A673 (cell line): ENCODE results near the gene FARSA. TPM values are rescaled to one million over a fixed set of nuclear protein-coding genes. Genes with fewer than 3 reads are reported as not detected.
"Not testable (repeated sequence)": the region's sequence is repeated elsewhere in the genome, so short reads cannot be mapped to it uniquely, and the experiment has no call there.

Source experiments
- BruUV-seq: library from RNA; stranded (reverse); fragments of 400-500 nt; replicated peaks from 2 replicates; lab custom pipeline; 2021; lab: Mats Ljungman, UMichigan
- CTCF ChIA-PET: fragments of 300-600 bp; sonication (Branson Sonifier 250); formaldehyde crosslinking; loops from one replicate; lab custom pipeline; 2022; ENCODE audit warnings: antibody characterized with exemption; lab: Charles Lee
- POLR2A ChIA-PET: fragments of 300-600 bp; sonication (Branson Sonifier 250); formaldehyde crosslinking; loops from one replicate; lab custom pipeline; 2022; ENCODE audit warnings: antibody characterized with exemption; ENCODE audit not compliant: low non-redundant PET; lab: Charles Lee
- DNase-seq: peaks from one replicate; pipeline ENCODE4 v3.0.0-alpha.2; 2015; ENCODE audit warnings: low spot score
- H3K27ac ChIP-seq: fragments of 200-600 bp; sonication (generic); 2 replicates; pipeline ENCODE4 v1.5.1; 2016; ENCODE audit warnings: mixed run types, low read depth, mild to moderate bottlenecking, mixed read lengths, antibody characterized with exemption, low read length; ENCODE audit not compliant: poor library complexity, severe bottlenecking
- H3K27me3 ChIP-seq: fragments of 200-600 bp; sonication (generic); replicated peaks from 2 replicates; pipeline ENCODE4 v1.6.1; 2017; ENCODE audit warnings: mixed run types, low read depth, mild to moderate bottlenecking, mixed read lengths, antibody characterized with exemption, low read length; ENCODE audit not compliant: insufficient read depth, poor library complexity
- H3K36me3 ChIP-seq: fragments of 200-600 bp; sonication (generic); 2 replicates; pipeline ENCODE4 v1.6.1; 2016; ENCODE audit warnings: mixed run types, mild to moderate bottlenecking, mixed read lengths, antibody characterized with exemption, low read length; ENCODE audit not compliant: insufficient read depth, poor library complexity, severe bottlenecking
- H3K4me1 ChIP-seq: fragments of 200-600 bp; sonication (generic); 2 replicates; pipeline ENCODE4 v1.6.1; 2017; ENCODE audit warnings: mixed run types, mild to moderate bottlenecking, mixed read lengths, antibody characterized with exemption, low read length; ENCODE audit not compliant: insufficient read depth, poor library complexity, severe bottlenecking
- H3K4me3 ChIP-seq: fragments of 200-600 bp; sonication (generic); 2 replicates; pipeline ENCODE4 v1.5.1; 2016; ENCODE audit warnings: low read depth, mixed run types, mild to moderate bottlenecking, mixed read lengths, low read length; ENCODE audit not compliant: poor library complexity, severe bottlenecking
- H3K9me3 ChIP-seq: fragments of 200-600 bp; sonication (generic); 2 replicates; pipeline ENCODE4 v1.6.1; 2016; ENCODE audit warnings: mixed run types, low read depth, mild to moderate bottlenecking, mixed read lengths, antibody characterized with exemption, low read length; ENCODE audit not compliant: poor library complexity, severe bottlenecking
- EZH2 ChIP-seq: fragments of 200-600 bp; sonication (generic); IDR thresholded peaks from 2 replicates; pipeline ENCODE4 v1.6.1; 2017; ENCODE audit warnings: borderline replicate concordance, low read depth, mild to moderate bottlenecking, mixed read lengths, antibody characterized with exemption, low read length; ENCODE audit not compliant: poor library complexity, severe bottlenecking
- intact Hi-C: fragments of 100-400 bp; cut with micrococcal nuclease; formaldehyde crosslinking; loops from one replicate; pipeline ENCODE4 v1.10.0; 2022; ENCODE audit not compliant: unreplicated experiment
- total RNA-seq: library from RNA; stranded (reverse); gene quantifications from 2 replicates; pipeline ENCODE4 v1.2.3, GENCODE V29; 2021
- TF ChIP-seq, protein P1 (sequence below): fragments of 300-800, 200-600 bp; sonication (generic); conservative IDR thresholded peaks from 2 replicates; pipeline ENCODE4 v1.5.1; 2017; ENCODE audit warnings: low read depth, mild to moderate bottlenecking, antibody characterized with exemption, low read length, moderate library complexity, mixed read lengths

The FARSA gene
- total RNA-seq, 1 experiment from 2014 or later: 162 TPM

DNA sequence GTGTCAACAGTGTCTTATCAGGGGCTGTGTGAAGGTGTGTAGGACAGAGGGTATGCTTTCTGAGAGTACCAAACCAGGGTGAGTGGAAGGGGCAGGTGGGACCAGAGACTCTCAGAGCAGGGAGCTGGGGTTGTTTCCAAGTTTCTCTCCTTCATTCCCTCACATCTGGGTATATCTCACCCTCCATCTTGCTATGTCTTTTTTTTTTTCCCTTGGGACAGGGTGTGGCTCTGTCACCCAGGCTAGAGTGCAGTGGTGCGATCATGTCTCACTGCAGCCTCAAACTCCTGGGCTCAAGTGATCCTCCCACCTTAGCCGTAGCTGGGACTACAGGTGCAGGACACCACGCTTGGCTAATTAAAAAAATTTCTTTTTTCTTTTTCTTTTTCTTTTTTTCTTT is 46.5 kb upstream of the FARSA start:
- no peak for DNase-seq
- Histone ChIP-seq H3K4me1 (peaks cover 6% of the 10 kb centered on the region), H3K36me3 (no peaks in the 10 kb centered on the region), H3K4me3 (no peak overlapping the region), H3K27ac (no peak overlapping the region), H3K9me3 (no peaks in the 10 kb centered on the region), H3K27me3 (no peaks in the 10 kb centered on the region)
- BruUV-seq: no TSS peak
- ChIA-PET POLR2A (interaction anchor here (0.6 kb wide), 1 partner anchor 43 kb away, joined by 3 read pairs; no protein-coding TSS in a partner anchor), CTCF (interaction anchor here (0.7 kb wide), 1 partner anchor 125 kb away, joined by 4 read pairs; no protein-coding TSS in a partner anchor)
- intact Hi-C loops: loop anchor here (5.0 to 10.0 kb wide), 3 partner anchors 282 to 615 kb away; no protein-coding TSS in a partner anchor
- no peak for TF ChIP-seq EZH2
- TF ChIP-seq, protein P1, sequence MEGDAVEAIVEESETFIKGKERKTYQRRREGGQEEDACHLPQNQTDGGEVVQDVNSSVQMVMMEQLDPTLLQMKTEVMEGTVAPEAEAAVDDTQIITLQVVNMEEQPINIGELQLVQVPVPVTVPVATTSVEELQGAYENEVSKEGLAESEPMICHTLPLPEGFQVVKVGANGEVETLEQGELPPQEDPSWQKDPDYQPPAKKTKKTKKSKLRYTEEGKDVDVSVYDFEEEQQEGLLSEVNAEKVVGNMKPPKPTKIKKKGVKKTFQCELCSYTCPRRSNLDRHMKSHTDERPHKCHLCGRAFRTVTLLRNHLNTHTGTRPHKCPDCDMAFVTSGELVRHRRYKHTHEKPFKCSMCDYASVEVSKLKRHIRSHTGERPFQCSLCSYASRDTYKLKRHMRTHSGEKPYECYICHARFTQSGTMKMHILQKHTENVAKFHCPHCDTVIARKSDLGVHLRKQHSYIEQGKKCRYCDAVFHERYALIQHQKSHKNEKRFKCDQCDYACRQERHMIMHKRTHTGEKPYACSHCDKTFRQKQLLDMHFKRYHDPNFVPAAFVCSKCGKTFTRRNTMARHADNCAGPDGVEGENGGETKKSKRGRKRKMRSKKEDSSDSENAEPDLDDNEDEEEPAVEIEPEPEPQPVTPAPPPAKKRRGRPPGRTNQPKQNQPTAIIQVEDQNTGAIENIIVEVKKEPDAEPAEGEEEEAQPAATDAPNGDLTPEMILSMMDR: no peak

DNA sequence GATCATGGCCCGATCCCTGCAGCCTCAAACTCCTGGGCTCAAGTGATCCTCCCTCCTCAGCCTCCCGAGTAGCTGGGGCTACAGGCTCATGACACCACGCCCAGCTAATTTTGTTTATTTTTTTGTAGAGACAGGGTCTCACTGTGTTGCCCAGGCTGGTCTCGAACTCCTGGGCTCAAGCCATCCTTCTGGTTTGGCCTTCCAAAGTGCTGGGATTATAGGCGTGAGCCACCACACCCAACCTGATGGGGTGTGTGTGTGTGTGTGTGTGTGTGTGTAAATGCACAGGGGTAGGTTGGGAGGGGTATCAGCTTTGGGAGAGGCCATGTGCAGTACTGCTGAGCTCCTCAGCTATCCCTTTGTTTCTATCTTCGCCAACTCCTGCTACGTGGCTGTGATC is 42.6 kb upstream of the FARSA start:
- DNase-seq, H3K27me3 ChIP-seq, POLR2A ChIA-PET, H3K36me3 ChIP-seq, H3K4me1 ChIP-seq, BruUV-seq, H3K27ac ChIP-seq, H3K9me3 ChIP-seq, H3K4me3 ChIP-seq: not testable (repeated sequence)
- intact Hi-C loops: loop anchor here (5.0 to 10.0 kb wide), 3 partner anchors 286 to 619 kb away; no protein-coding TSS in a partner anchor
- CTCF ChIA-PET: interaction anchor here (0.9 to 2.9 kb wide), 3 partner anchors 11 to 202 kb away, joined by 3 to 17 read pairs (median 5); no protein-coding TSS in a partner anchor

DNA sequence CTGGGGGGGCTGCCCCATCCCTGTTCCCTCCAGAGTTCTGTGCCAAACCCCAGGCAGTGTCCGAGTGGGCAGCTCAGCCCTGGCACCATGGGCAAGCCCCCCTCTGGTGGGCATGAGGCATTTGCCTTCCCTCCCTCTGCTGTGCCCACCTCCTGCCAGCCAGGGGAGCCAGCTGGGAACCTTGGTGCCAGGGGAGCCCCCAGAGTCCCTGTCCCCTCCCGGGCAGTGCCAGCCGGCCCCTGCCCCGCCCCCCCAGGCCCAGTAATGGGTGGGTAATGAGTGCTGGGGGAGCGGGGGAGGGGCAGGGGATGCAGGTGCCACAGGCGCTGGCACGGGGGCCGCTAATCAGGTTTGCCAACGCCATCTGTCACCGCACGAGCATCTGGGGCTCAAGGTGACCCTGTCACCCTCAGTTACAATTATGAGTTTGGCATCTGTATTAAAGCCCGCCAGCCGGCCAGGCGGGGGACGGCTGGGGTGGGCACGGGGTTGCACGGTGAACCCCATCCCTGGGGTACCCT is 41.8 kb upstream of the FARSA start:
- no peaks in the 10 kb centered on the region for H3K27me3 ChIP-seq
- H3K4me1 ChIP-seq: no peaks in the 10 kb centered on the region
- no peak overlapping the region for H3K27ac ChIP-seq
- BruUV-seq: no TSS peak
- intact Hi-C loops: loop anchor here (5.0 to 10.0 kb wide), 3 partner anchors 287 to 620 kb away; no protein-coding TSS in a partner anchor
- POLR2A ChIA-PET: no interaction called here
- TF ChIP-seq EZH2: no peak
- CTCF ChIA-PET: interaction anchor here (2.9 kb wide), 1 partner anchor 10 kb away, joined by 17 read pairs; no protein-coding TSS in a partner anchor
- DNase-seq: no peak
- no peak overlapping the region for H3K4me3 ChIP-seq
- H3K9me3 ChIP-seq: no peaks in the 10 kb centered on the region
- H3K36me3 ChIP-seq: no peaks in the 10 kb centered on the region

DNA sequence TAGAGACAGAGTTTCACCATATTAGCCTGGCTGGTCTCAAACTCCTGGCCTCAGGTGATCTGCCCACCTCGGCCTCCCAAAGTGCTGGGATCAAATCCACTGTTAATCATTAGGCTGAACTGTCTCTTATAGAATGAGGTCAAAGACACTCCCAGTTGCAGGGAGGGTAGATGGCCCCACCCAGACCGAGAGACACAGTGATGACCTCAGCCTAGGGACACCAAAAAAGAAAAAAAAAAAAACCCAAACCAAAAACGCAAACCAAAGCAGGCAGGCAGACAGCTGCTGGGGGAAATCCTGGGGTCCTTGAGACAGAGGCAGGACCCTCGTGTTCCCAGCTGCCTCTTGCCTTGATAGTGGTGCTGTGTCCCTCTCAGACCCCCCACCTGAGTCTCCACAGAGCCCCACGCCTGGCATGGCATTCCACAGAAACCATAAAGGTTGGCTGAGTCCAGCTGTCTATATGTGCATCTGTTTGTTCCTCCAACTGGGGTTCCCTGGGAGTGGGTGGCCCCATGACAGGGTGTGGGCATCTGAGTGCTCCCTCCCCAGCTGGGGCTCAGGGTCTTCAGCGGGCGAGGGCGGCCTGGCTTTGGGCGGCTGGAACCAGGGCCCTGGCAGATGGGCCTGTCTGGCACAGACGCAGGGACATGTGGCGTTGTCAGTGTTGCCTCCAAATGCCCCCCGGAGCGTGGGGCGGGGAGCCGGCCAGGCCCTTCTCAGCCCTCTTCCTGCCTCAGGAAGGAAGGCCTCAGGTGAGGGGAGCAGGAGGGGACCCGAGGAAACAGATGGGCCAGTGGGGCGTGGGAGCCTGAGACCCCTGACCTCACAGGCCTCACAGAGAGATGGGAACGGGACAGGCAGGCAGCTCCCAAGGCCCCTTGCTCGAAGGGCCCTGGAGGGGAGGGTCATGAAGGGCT is 41.0 kb upstream of the FARSA start:
- ChIA-PET POLR2A (interaction anchor here (0.6 kb wide), 2 partner anchors 41 to 127 kb away, joined by 4 to 5 read pairs; partner anchors contain the start of gene FARSA), CTCF (interaction anchor here (0.6 to 1.2 kb wide), 2 partner anchors 11 to 119 kb away, joined by 4 to 7 read pairs; no protein-coding TSS in a partner anchor)
- no TSS peak for BruUV-seq
- H3K9me3 ChIP-seq: no peaks in the 10 kb centered on the region
- intact Hi-C loops: loop anchor here (5.0 to 10.0 kb wide), 3 partner anchors 288 to 620 kb away; no protein-coding TSS in a partner anchor
- H3K36me3 ChIP-seq: no peaks in the 10 kb centered on the region
- no peaks in the 10 kb centered on the region for H3K27me3 ChIP-seq
- no peak for TF ChIP-seq EZH2
- TF ChIP-seq, protein P1: no peak
- no peak overlapping the region for H3K4me3 ChIP-seq
- H3K4me1 ChIP-seq: no peaks in the 10 kb centered on the region
- no peak for DNase-seq
- no peak overlapping the region for H3K27ac ChIP-seq
